HG02973 (cell line): ENCODE data around the gene EIF3D.
A peak's percentile ranks its signal among the peaks of the same experiment; 100 is the strongest.

ENCODE experiments used
- ATAC-seq: cut with Tn5 transposase; IDR thresholded peaks from one replicate; pipeline ENCODE4 v1.9.1; 2021; ENCODE audit warnings: moderate library complexity; ENCODE audit not compliant: unreplicated experiment

The EIF3D gene

GRCh38 chr22:36528795-36529751 lies at the start of gene EIF3D:
EIF3D (minus strand) TSS chr22:36529166; CDS start chr22:36526121, 3,045 bp downstream.
- peak; percentile 85 for ATAC-seq

GRCh38 chr22:36578619-36579018 lies 49.7 kb upstream of the EIF3D start:
- no peak for ATAC-seq

GRCh38 chr22:36577019-36577418 lies 48.1 kb upstream of the EIF3D start:
- no peak for ATAC-seq

GRCh38 chr22:36574728-36575127 lies 45.8 kb upstream of the EIF3D start:
- ATAC-seq = no peak

- ATAC-seq = no peak
Measured at GRCh38 chr22:36573815-36574363, 44.9 kb upstream of the EIF3D start.

- ATAC-seq = no peak
Measured at GRCh38 chr22:36571991-36572390, 43.0 kb upstream of the EIF3D start.

- no peak for ATAC-seq
Measured at GRCh38 chr22:36569999-36570398, 41.0 kb upstream of the EIF3D start.

GRCh38 chr22:36568846-36569245 lies 39.9 kb upstream of the EIF3D start:
- no peak for ATAC-seq

- no peak for ATAC-seq
Measured at GRCh38 chr22:36566720-36567119, 37.8 kb upstream of the EIF3D start.

- no peak for ATAC-seq
Measured at GRCh38 chr22:36565686-36566085, 36.7 kb upstream of the EIF3D start.

- ATAC-seq = no peak
Measured at GRCh38 chr22:36565159-36565507, 36.2 kb upstream of the EIF3D start.

GRCh38 chr22:36564422-36565158 lies 35.6 kb upstream of the EIF3D start:
- ATAC-seq = no peak

GRCh38 chr22:36563898-36564297 lies 34.9 kb upstream of the EIF3D start:
- no peak for ATAC-seq

GRCh38 chr22:36563444-36563843 lies 34.5 kb upstream of the EIF3D start:
- ATAC-seq = no peak

- ATAC-seq = no peak
Measured at GRCh38 chr22:36563001-36563400, 34.0 kb upstream of the EIF3D start.

- ATAC-seq = no peak
Measured at GRCh38 chr22:36562261-36562835, 33.4 kb upstream of the EIF3D start.

- no peak for ATAC-seq
Measured at GRCh38 chr22:36561291-36561811, 32.4 kb upstream of the EIF3D start.

- no peak for ATAC-seq
Measured at GRCh38 chr22:36560001-36560400, 31.0 kb upstream of the EIF3D start.

GRCh38 chr22:36554098-36554497 lies 25.1 kb upstream of the EIF3D start:
- no peak for ATAC-seq

- no peak for ATAC-seq
Measured at GRCh38 chr22:36552289-36552688, 23.3 kb upstream of the EIF3D start.
